ENCODE data around the gene DAPP1. TPM values are rescaled to one million over a fixed set of nuclear protein-coding genes. Genes with fewer than 3 reads are reported as not detected.

DAPP1 gene
- total and polyA plus RNA-seq, 2 of the 8 experiments (the other 6 are each of a cell fraction or from before 2014, with no cell fraction given), result not detected

- no peaks in the 10 kb centered on the region for H3K79me2 ChIP-seq (ENCODE audit: control insufficient read depth in 1 of 2, insufficient read depth in 2 of 2, low read length in 2 of 2)
- ChIA-PET POLR2A (ENCODE audit: partially characterized antibody) (no interaction called here), CTCF (ENCODE audit: partially characterized antibody) (no interaction called here)
- H3K23me2 ChIP-seq (ENCODE audit: low read depth, low read length), result no peaks in the 10 kb centered on the region
- H3K27ac ChIP-seq (ENCODE audit: low read depth, low read length), result no peak overlapping the region
- no peak overlapping the region for H3K56ac ChIP-seq (replicated peaks; ENCODE audit: insufficient read length, low read depth, low read length)
- no peak overlapping the region for H3K23ac ChIP-seq (ENCODE audit: insufficient read length)
- no peak overlapping the region for H2BK5ac ChIP-seq (ENCODE audit: low read depth, low read length)
- H3K18ac ChIP-seq (ENCODE audit: extremely low read depth, low read length), result no peak overlapping the region
- no peak overlapping the region for H4K8ac ChIP-seq (ENCODE audit: extremely low read depth, insufficient read depth, low read length)
- no peak overlapping the region for H2BK120ac ChIP-seq (replicated peaks; ENCODE audit: low read depth, low read length)
- no peaks in the 10 kb centered on the region for H3K79me1 ChIP-seq (ENCODE audit: low read depth, low read length)
- H4K91ac ChIP-seq (replicated peaks; ENCODE audit: insufficient read length, low read length), result no peak overlapping the region
- no peak overlapping the region for H4K5ac ChIP-seq (ENCODE audit: insufficient read length, low read depth, low read length)
- no peak overlapping the region for H2BK12ac ChIP-seq (ENCODE audit: low read depth, low read length)
- H3K4me2 ChIP-seq (ENCODE audit: insufficient read depth in 1 of 2, low read depth in 2 of 2, low read length in 2 of 2), result no peak overlapping the region
- H3K36me3 ChIP-seq (ENCODE audit: control insufficient read depth in 2 of 4, insufficient read depth in 4 of 4, low read length in 3 of 4), result no peaks in the 10 kb centered on the region
- H2AFZ ChIP-seq (ENCODE audit: low read length), result no peak overlapping the region
- no peak overlapping the region for H3K14ac ChIP-seq (ENCODE audit: insufficient read length)
- no peak overlapping the region for H2AK5ac ChIP-seq (ENCODE audit: low read depth, low read length)
- 94% methylated on average over 4 of the region's 4 CpGs; no CpG with 5 or more reads in 1 of the 2 experiments for WGBS, 2 experiments (ENCODE audit: extremely low coverage in 1 of 2, insufficient coverage in 1 of 2, insufficient read length in 1 of 2, insufficient replicate concordance in 2 of 2, low coverage in 1 of 2, low lambda C conversion rate in 2 of 2, missing lambda C conversion rate in 1 of 2)
- no peak for FAIRE-seq
- H3K4ac ChIP-seq (replicated peaks; ENCODE audit: insufficient read length, low read depth, low read length), result no peak overlapping the region
- H3K4me1 ChIP-seq (replicated peaks in 1 of 4; ENCODE audit: control insufficient read depth in 3 of 4, insufficient read depth in 4 of 4, low read length in 3 of 4), result no peaks in the 10 kb centered on the region
- no peak overlapping the region for H2BK15ac ChIP-seq (ENCODE audit: low read length)
- H3K27me3 ChIP-seq (replicated peaks in 1 of 4; ENCODE audit: control insufficient read depth in 3 of 4, extremely low read depth in 1 of 4, insufficient read depth in 3 of 4, low read length in 3 of 4), result no peaks in the 10 kb centered on the region
- no peak overlapping the region for H2BK20ac ChIP-seq (ENCODE audit: low read length)
- H3K9ac ChIP-seq (replicated peaks in 1 of 4; ENCODE audit: extremely low read depth in 1 of 4, low read depth in 3 of 4, low read length in 3 of 4), result no peak overlapping the region
- H4K20me1 ChIP-seq (replicated peaks in 1 of 2; ENCODE audit: control insufficient read depth in 1 of 2, insufficient read depth in 2 of 2, low read length in 2 of 2), result no peaks in the 10 kb centered on the region
- TF ChIP-seq JUND (IDR thresholded peaks at IDR 0.05; ENCODE audit: low read length) (no peak), GTF2F1 (IDR thresholded peaks at IDR 0.05; ENCODE audit: borderline replicate concordance, low read depth, low read length) (no peak), CTCF (IDR thresholded peaks at IDR 0.05; ENCODE audit: control extremely low read depth in 1 of 3, insufficient read depth in 1 of 3, low read depth in 1 of 3, low read length in 3 of 3) (no peak), SP4 (IDR thresholded peaks at IDR 0.05; ENCODE audit: low read length) (no peak), SIRT6 (IDR thresholded peaks at IDR 0.05; ENCODE audit: low read length) (no peak), CTBP2 (IDR thresholded peaks at IDR 0.05; ENCODE audit: borderline replicate concordance, insufficient read depth, insufficient read length, low read length) (no peak), TCF12 (IDR thresholded peaks at IDR 0.05; ENCODE audit: low read depth, low read length) (no peak), GABPA (IDR thresholded peaks at IDR 0.05; ENCODE audit: borderline replicate concordance, insufficient read depth, low read length) (no peak)
- H3K4me3 ChIP-seq (ENCODE audit: extremely low read depth in 1 of 4, insufficient read depth in 2 of 4, low read depth in 3 of 4, low read length in 4 of 4), result no peak overlapping the region
- no peak for DNase-seq (ENCODE audit: low read depth in 1 of 2, low spot score in 2 of 2)
- no peaks in the 10 kb centered on the region for H3K9me3 ChIP-seq (ENCODE audit: insufficient read depth in 2 of 2, low read depth in 1 of 2, low read length in 1 of 2)
Observed at GRCh38 chr4:99848591-99849001, 32.0 kb downstream of the DAPP1 start.

Data from H1 (cell line).